ENCODE data around the gene CTDSPL. TPM values are rescaled to one million over a fixed set of nuclear protein-coding genes. Genes with fewer than 3 reads are reported as not detected.
A peak's percentile ranks its signal among the peaks of the same experiment; 100 is the strongest.

The CTDSPL gene
- total and polyA plus RNA-seq, 7 donors, result 2.7 to 24.6 (median 6.8) TPM

GRCh38 chr3:37984051-37984450 lies 122.4 kb downstream of the CTDSPL start:
- Histone ChIP-seq H3K9me3 (no peaks in the 10 kb centered on the region), H3K36me3 (ENCODE audit: insufficient read depth in 1 of 2, low read depth in 1 of 2) (no peaks in the 10 kb centered on the region), H3K27me3 (ENCODE audit: insufficient read depth in 3 of 3, low read length in 2 of 3) (no peaks in the 10 kb centered on the region), H3K4me3 (no peak overlapping the region), H3K27ac (no peak overlapping the region), H3K4me1 (no peaks in the 10 kb centered on the region)
- intact Hi-C loops (cut with DNase I), result no loop called here
- DNase-seq, result no peak
- WGBS, 3 donors, result 78 to 89% (median 84%) methylated on average over 7 of the region's 7 CpGs
- TF ChIP-seq CTCF (IDR thresholded peaks at IDR 0.05), result no peak
- no peak for ATAC-seq

DNA sequence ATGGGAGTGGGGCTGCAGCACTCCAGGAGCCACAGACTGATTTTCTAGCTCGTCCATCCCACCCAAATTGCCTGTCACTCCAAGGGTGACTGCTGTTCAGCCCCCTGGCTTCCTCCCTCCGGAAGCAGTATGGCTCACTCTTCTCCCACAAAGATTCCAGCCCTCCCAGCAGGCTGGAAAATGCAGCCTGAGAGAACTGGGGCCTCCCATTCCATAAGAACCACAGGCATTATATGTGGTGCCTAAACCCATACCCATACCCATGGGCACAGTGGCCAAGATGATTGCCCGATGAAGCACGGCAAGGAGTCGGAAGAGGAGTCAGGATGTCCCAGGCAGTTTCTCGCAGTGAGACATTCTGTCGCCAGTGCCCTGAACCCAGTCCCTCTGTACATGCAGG lies 122.9 kb downstream of the CTDSPL start:
- no peaks in the 10 kb centered on the region for H3K27me3 ChIP-seq (ENCODE audit: insufficient read depth in 3 of 3, low read length in 2 of 3)
- WGBS, 3 donors, result 87 to 97% (median 92%) methylated on average over 7 of the region's 7 CpGs
- no peaks in the 10 kb centered on the region for H3K36me3 ChIP-seq (ENCODE audit: insufficient read depth in 1 of 2, low read depth in 1 of 2)
- H3K4me1 ChIP-seq, result no peaks in the 10 kb centered on the region
- TF ChIP-seq CTCF (IDR thresholded peaks at IDR 0.05), result no peak
- no peak overlapping the region for H3K4me3 ChIP-seq
- ATAC-seq (no peak), DNase-seq (no peak)
- H3K27ac ChIP-seq, result no peak overlapping the region
- intact Hi-C loops (cut with DNase I), result no loop called here
- no peaks in the 10 kb centered on the region for H3K9me3 ChIP-seq

DNA sequence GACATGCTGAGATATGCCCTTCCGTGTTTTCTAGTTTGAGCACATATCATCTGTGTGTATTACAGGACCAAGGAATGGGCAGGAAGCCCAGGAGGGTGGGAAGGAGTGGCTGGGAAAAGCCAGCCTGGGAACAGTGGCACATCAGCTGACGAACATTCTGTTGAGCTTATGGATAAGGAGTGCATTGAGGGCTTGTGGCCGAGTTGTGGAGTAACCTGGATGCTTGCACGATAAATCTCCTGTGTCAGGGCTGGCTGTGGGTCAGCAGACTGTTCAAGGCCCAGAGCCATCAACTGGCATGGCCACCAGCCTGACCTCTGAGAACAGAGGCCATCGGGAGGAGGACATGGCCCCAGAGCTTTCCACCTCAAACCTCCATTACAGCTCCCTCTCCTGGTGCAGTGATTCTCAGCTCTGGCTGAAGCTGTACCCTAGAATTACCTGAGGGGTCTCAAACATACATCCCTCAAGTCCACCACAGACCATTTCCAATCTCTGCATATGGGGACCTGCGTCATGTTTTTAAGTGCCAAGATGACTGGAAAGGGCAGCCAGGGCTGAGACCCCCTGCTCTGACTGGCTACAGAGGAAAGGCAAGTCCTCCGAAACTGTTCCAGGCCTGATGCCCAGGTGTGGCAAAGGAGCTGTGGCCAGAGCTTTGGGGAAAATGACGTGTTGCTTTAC lies 124.1 kb downstream of the CTDSPL start:
- no peaks in the 10 kb centered on the region for H3K9me3 ChIP-seq
- no peak overlapping the region for H3K4me3 ChIP-seq
- intact Hi-C loops (cut with DNase I), result no loop called here
- H3K27ac ChIP-seq, result no peak overlapping the region
- H3K4me1 ChIP-seq, result no peaks in the 10 kb centered on the region
- ATAC-seq (peak; percentile 34 to 72 (median 56)), DNase-seq (peak in 1 of 2 donors; percentile 52)
- no peaks in the 10 kb centered on the region for H3K27me3 ChIP-seq (ENCODE audit: insufficient read depth in 3 of 3, low read length in 2 of 3)
- H3K36me3 ChIP-seq (ENCODE audit: insufficient read depth in 1 of 2, low read depth in 1 of 2), result no peaks in the 10 kb centered on the region
- 56 to 65% (median 60%) methylated on average over 8 of the region's 8 CpGs for WGBS, 3 donors
- no peak for TF ChIP-seq CTCF (IDR thresholded peaks at IDR 0.05)

GRCh38 chr3:37986479-37987314 lies 125.0 kb downstream of the CTDSPL start:
- TF ChIP-seq CTCF (IDR thresholded peaks at IDR 0.05), result no peak
- no peak for ATAC-seq
- H3K9me3 ChIP-seq, result no peaks in the 10 kb centered on the region
- WGBS, 3 donors, result 82 to 91% (median 86%) methylated on average over 12 of the region's 12 CpGs
- no peaks in the 10 kb centered on the region for H3K4me1 ChIP-seq
- DNase-seq, result no peak
- H3K27ac ChIP-seq, result no peak overlapping the region
- intact Hi-C loops (cut with DNase I), result no loop called here
- no peak overlapping the region for H3K4me3 ChIP-seq
- no peaks in the 10 kb centered on the region for H3K36me3 ChIP-seq (ENCODE audit: insufficient read depth in 1 of 2, low read depth in 1 of 2)
- H3K27me3 ChIP-seq (ENCODE audit: insufficient read depth in 3 of 3, low read length in 2 of 3), result no peaks in the 10 kb centered on the region

Measured in psoas muscle (tissue), 8 donors.